Stimulated activated CD8-positive, alpha-beta memory T cell treated with anti-CD3 and anti-CD28 coated beads, Interleukin-12 subunit alpha, Interleukin-12 subunit beta, amount 100 ng/mL, for 1 hour (primary cell): ENCODE measurements around the gene THEM5.

Experiments used
- DNase-seq: peaks from one replicate; pipeline ENCODE4 v3.0.0-alpha.2; 2020; ENCODE audit warnings: low read depth

Gene THEM5

GRCh38 chr1:151839457-151840403 is 13.8 kb downstream of the THEM5 start, which contains the start of gene C2CD4D:
TSS of gene C2CD4D (minus strand) at chr1:151839820. CDS start at chr1:151838989, 831 bp downstream.
- DNase-seq: peak; percentile 45

GRCh38 chr1:151839082-151839412 is 14.5 kb downstream of the THEM5 start:
- no peak for DNase-seq

GRCh38 chr1:151838222-151839081 is 15.1 kb downstream of the THEM5 start:
- DNase-seq: no peak

GRCh38 chr1:151837884-151838221 is 15.7 kb downstream of the THEM5 start:
- DNase-seq: no peak

GRCh38 chr1:151837197-151837596 is 16.3 kb downstream of the THEM5 start:
- DNase-seq: no peak

GRCh38 chr1:151835596-151835995 is 17.9 kb downstream of the THEM5 start:
- no peak for DNase-seq

- no peak for DNase-seq
Measured at GRCh38 chr1:151834239-151834638, 19.3 kb downstream of the THEM5 start.

- no peak for DNase-seq
Measured at GRCh38 chr1:151833172-151833900, 20.2 kb downstream of the THEM5 start.

GRCh38 chr1:151832318-151832980 is 21.1 kb downstream of the THEM5 start:
- DNase-seq: no peak

- no peak for DNase-seq
Measured at GRCh38 chr1:151831605-151832004, 21.9 kb downstream of the THEM5 start, which contains the start of gene RORC. TSS of gene RORC (minus strand) at chr1:151831802. CDS start at chr1:151831764, 38 bp downstream.

- DNase-seq: no peak
Measured at GRCh38 chr1:151831256-151831591, 22.3 kb downstream of the THEM5 start.

GRCh38 chr1:151830055-151830454 is 23.5 kb downstream of the THEM5 start:
- no peak for DNase-seq

GRCh38 chr1:151829352-151830046 is 24.0 kb downstream of the THEM5 start:
- no peak for DNase-seq

- DNase-seq: no peak
Measured at GRCh38 chr1:151828921-151829320, 24.6 kb downstream of the THEM5 start.

- no peak for DNase-seq
Measured at GRCh38 chr1:151827853-151828252, 25.7 kb downstream of the THEM5 start.

GRCh38 chr1:151825751-151826660 is 27.5 kb downstream of the THEM5 start:
- no peak for DNase-seq

- no peak for DNase-seq
Measured at GRCh38 chr1:151825204-151825603, 28.3 kb downstream of the THEM5 start.

- no peak for DNase-seq
Measured at GRCh38 chr1:151823175-151823574, 30.3 kb downstream of the THEM5 start.

- no peak for DNase-seq
Measured at GRCh38 chr1:151822404-151822803, 31.1 kb downstream of the THEM5 start.

GRCh38 chr1:151820940-151821339 is 32.6 kb downstream of the THEM5 start:
- DNase-seq: no peak
